ENCODE measurements around the gene PIK3R5.

Gene PIK3R5

DNA sequence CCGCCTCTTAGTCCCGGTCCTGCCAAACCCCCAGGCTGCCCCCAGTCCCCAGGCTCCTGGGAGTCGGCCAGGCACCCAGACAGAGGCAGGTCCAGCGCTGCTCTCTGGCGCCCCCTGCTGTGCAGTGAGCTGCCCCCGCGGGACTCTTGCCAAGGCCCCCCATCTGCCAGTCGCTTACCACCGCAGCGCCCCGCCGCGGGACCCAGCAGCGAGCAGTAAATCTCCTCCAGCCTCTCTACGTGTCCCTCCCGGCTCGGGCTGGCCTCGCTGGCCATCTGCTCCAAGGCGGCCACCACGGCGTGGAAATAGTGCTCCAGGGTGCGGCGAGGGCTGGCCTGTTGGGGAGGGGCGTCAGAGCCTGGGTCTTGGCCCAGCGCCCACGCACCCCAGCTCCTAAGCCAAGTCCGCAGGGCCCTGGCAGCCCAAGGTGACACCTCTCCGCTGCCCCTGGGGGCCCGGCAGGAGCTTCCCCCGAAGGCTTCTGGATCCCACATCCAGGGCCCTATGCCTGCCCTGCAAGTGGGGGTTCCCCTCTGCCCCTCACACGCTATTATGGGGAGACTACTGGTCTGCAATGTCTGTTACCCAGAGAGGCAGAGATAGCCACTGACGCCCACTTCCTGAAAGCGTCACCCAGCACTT is 132.7 kb downstream of the PIK3R5 start:
- DNase-seq (ENCODE audit: low spot score), result peak; percentile 21

DNA sequence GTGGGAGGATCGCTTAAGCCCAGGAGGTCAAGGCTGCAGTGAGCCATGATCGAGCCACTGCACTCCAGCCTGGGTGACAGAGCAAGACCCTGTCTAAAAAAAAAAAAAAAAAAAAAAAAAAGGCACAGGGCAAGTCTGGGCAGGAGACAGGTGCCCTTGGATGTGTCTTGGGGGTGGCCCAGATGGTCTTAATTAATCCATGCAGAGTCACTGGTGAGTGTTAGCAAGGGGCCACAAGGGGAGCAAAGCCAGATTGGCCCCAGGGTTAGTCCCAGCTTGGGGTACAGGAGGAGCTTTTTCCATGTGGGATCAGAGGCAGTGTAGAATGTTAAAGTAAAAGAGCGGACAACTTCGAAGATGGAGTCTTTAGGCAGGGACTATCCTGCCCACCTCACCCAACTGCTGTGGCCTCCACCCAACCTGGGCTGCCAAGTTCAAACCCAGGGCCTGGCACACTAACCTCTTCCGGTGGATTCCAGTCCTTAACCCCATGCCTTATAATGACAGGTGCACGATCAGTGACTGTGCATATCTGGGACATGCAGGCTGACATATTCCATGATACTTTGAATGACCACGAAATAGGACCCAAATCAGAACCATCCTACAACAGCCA is 134.2 kb downstream of the PIK3R5 start:
- DNase-seq (ENCODE audit: low spot score), result no peak

DNA sequence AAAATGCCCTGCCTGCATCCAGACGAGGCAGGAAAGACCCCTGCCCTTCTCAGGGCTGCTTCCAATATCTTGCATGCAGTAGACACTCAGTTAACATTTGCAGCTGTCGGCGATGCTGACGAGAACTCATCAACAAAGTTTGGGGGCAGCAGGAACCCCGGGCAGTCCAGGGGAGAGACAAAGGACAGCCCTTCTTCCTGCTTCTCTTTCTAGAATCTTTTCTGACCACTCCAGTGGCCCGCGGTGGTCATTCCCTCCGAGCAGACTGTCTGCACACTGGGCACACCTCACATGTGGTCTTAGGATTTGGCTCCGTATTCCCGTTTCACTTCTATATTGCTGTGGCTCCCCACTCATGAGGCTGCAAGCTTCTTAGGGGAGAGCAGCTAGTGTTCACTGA is 135.4 kb downstream of the PIK3R5 start:
- no peak for DNase-seq (ENCODE audit: low spot score)

DNA sequence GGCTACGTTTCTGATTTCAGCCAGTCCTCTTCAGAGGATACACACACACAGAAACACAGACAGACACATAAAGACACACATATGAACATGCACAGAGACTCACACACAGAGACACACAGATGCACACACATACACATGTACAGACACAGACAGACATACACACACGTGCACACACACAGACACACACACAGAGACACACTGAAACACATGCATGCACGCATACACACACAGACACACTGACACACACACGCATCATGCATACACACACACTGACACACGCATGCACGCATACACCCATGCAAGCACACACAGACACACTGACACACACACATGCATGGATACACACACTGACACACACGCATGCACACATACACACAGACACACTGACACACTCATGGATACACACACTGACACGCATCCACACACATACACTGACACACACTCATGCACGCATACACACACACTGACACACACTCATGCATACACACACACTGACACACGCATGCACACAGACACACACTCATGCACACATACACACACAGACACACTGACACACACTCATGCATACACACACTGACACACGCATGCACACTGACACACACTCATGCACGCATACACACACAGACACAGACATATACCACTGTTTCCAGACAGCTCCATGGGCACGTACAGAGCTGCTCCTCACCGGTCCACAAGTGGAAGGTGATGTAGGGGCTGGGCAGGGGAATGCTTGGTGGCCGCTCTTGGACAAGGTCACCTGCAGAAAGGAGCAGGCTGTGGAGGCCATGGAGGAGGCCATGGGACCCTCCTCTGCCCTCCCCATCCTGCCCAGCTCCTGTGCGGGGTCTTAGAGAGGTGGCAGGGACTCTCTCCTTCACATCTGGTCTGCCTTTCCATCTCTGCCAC is 136.2 kb downstream of the PIK3R5 start:
- DNase-seq (ENCODE audit: low spot score), result no peak
